Esophagus muscularis mucosa (tissue), 4 donors: ENCODE data around the gene SMPD3. TPM values are rescaled to one million over a fixed set of nuclear protein-coding genes. Genes with fewer than 3 reads are reported as not detected.

Experiments used
- DNase-seq: peaks from one replicate; pipeline ENCODE4 v3.0.0-alpha.2; 2017; ENCODE audit errors: extremely low spot score
- H3K27ac ChIP-seq, 4 donors: fragments of 200-600 bp; sonication (generic); replicated peaks in 1 of 4; 1 replicate in 3 of 4; 2 replicates in 1 of 4; pipeline ENCODE4 v1.5.1; 2016 to 2019; ENCODE audit warnings: mild to moderate bottlenecking in 1 of 4
- H3K27me3 ChIP-seq, 4 donors: fragments of 200-600 bp; sonication (generic); one replicate each; pipeline versions ENCODE4 v1.5.1 to v1.6.0; 2016 to 2019
- H3K36me3 ChIP-seq, 4 donors: fragments of 200-600 bp; sonication (generic); one replicate each; pipeline ENCODE4 v1.5.1; 2016 to 2019
- H3K4me1 ChIP-seq, 4 donors: fragments of 200-600 bp; sonication (generic); one replicate each; pipeline ENCODE4 v1.5.1; 2016 to 2019
- H3K4me3 ChIP-seq, 4 donors: fragments of 200-600 bp; sonication (generic); 1 replicate in 2 of 4; 2 replicates in 2 of 4; pipeline ENCODE4 v1.5.1; 2016 to 2019; ENCODE audit warnings: mild to moderate bottlenecking in 4 of 4, moderate library complexity in 1 of 4
- H3K9me3 ChIP-seq, 4 donors: fragments of 200-600 bp; sonication (generic); 1 replicate in 3 of 4; 2 replicates in 1 of 4; pipeline ENCODE4 v1.5.1; 2016 to 2019
- CTCF ChIP-seq, 3 experiments: fragments of 200-600 bp in 2 of 3; fragments of 450-650 bp in 1 of 3; sonication (generic) in 2 of 3; IDR thresholded peaks; one replicate each; pipeline ENCODE4 v1.5.1; 2017 to 2019; ENCODE audit warnings: antibody characterized with exemption in 3 of 3, mild to moderate bottlenecking in 2 of 3, moderate library complexity in 1 of 3
- EP300 ChIP-seq: sonication (generic); formaldehyde crosslinking; IDR thresholded peaks from one replicate; pipeline ENCODE4 v1.6.1; 2017; ENCODE audit warnings: antibody characterized with exemption
- POLR2A ChIP-seq: fragments of 450-650 bp; IDR thresholded peaks from one replicate; pipeline ENCODE4 v1.6.1; 2017; ENCODE audit warnings: antibody characterized with exemption, moderate library complexity, mild to moderate bottlenecking, low read depth
- POLR2AphosphoS5 ChIP-seq, 2 donors: sonication (generic); formaldehyde crosslinking; IDR thresholded peaks; one replicate each; pipeline ENCODE4 v1.6.1; 2017; ENCODE audit warnings: antibody characterized with exemption in 2 of 2
- WGBS: methylation state at CpG from one replicate; pipeline ENCODE4 v1.1.5; 2018; 5-methylcytosine and 5-hydroxymethylcytosine counted together
- intact Hi-C: fragments of 100-400 bp; cut with DNase I; formaldehyde crosslinking; loops from one replicate; pipeline ENCODE4 v1.15.1; 2023
- total RNA-seq, 4 donors: library from RNA; depleted of rRNA; stranded (reverse); fragments of >200 nt; gene quantifications; one replicate each; pipeline versions ENCODE4 v1.1.0 to v1.2.1, GENCODE V29; 2016

SMPD3 gene
- total RNA-seq, 4 donors from 2014 or later = 0.32 to 0.92 (median 0.54) TPM

- TF ChIP-seq CTCF (IDR thresholded peaks at IDR 0.05) (no peak), POLR2A (no peak), POLR2AphosphoS5 (IDR thresholded peaks at IDR 0.05) (no peak), EP300 (no peak)
- no peak overlapping the region for H3K4me3 ChIP-seq
- DNase-seq = no peak
Observed at GRCh38 chr16:68345958-68346635, 102.2 kb downstream of the SMPD3 start.

GRCh38 chr16:68345351-68345810 is 102.9 kb downstream of the SMPD3 start:
- no peak for DNase-seq
- H3K27me3 ChIP-seq = no peaks in the 10 kb centered on the region
- H3K4me3 ChIP-seq = no peak overlapping the region
- peaks cover 55 to 95% (median 87%) of the 10 kb centered on the region in 4 donors for H3K36me3 ChIP-seq
- H3K27ac ChIP-seq = no peak overlapping the region
- H3K9me3 ChIP-seq = no peaks in the 10 kb centered on the region
- 77% methylated on average over 10 of the region's 11 CpGs for WGBS
- no peaks in the 10 kb centered on the region for H3K4me1 ChIP-seq
- TF ChIP-seq EP300 (no peak), POLR2AphosphoS5 (IDR thresholded peaks at IDR 0.05) (no peak), POLR2A (no peak)
- intact Hi-C loops = no loop called here

More at GRCh38 chr16:68345958-68346635, 102.2 kb downstream of the SMPD3 start:
- H3K27me3 ChIP-seq = no peaks in the 10 kb centered on the region
- 94% methylated on average over 14 of the region's 16 CpGs for WGBS
- intact Hi-C loops = no loop called here
- H3K27ac ChIP-seq = no peak overlapping the region
- peaks cover 50 to 95% (median 88%) of the 10 kb centered on the region in 4 donors for H3K36me3 ChIP-seq
- no peaks in the 10 kb centered on the region for H3K4me1 ChIP-seq
- no peaks in the 10 kb centered on the region for H3K9me3 ChIP-seq

GRCh38 chr16:68344252-68344651 is 104.1 kb downstream of the SMPD3 start:
- Histone ChIP-seq H3K27me3 (no peaks in the 10 kb centered on the region), H3K4me3 (no peak overlapping the region), H3K9me3 (no peaks in the 10 kb centered on the region), H3K4me1 (no peaks in the 10 kb centered on the region), H3K27ac (no peak overlapping the region), H3K36me3 (peaks cover 60 to 95% (median 87%) of the 10 kb centered on the region in 4 donors)
- intact Hi-C loops = no loop called here
- 85% methylated on average over 11 of the region's 11 CpGs for WGBS
- TF ChIP-seq EP300 = no peak
- no peak for TF ChIP-seq POLR2A
- no peak for TF ChIP-seq POLR2AphosphoS5 (IDR thresholded peaks at IDR 0.05)
- TF ChIP-seq CTCF (IDR thresholded peaks at IDR 0.05) = no peak
- no peak for DNase-seq

GRCh38 chr16:68343137-68343536 is 105.2 kb downstream of the SMPD3 start:
- no peak for DNase-seq
- H3K27ac ChIP-seq = no peak overlapping the region
- TF ChIP-seq CTCF (IDR thresholded peaks at IDR 0.05) (no peak), POLR2A (no peak), EP300 (no peak), POLR2AphosphoS5 (IDR thresholded peaks at IDR 0.05) (no peak)
- H3K36me3 ChIP-seq = peaks cover 64 to 95% (median 87%) of the 10 kb centered on the region in 4 donors
- no peak overlapping the region for H3K4me3 ChIP-seq
- intact Hi-C loops = no loop called here
- H3K4me1 ChIP-seq = no peaks in the 10 kb centered on the region
- H3K9me3 ChIP-seq = no peaks in the 10 kb centered on the region
- WGBS = 98% methylated on average over 7 of the region's 7 CpGs
- H3K27me3 ChIP-seq = no peaks in the 10 kb centered on the region

GRCh38 chr16:68342620-68343019 is 105.7 kb downstream of the SMPD3 start:
- 86% methylated on average over 7 of the region's 7 CpGs for WGBS

More at GRCh38 chr16:68342620-68343019, 105.7 kb downstream of the SMPD3 start:
- TF ChIP-seq POLR2AphosphoS5 (IDR thresholded peaks at IDR 0.05) (no peak), POLR2A (no peak), CTCF (IDR thresholded peaks at IDR 0.05) (no peak), EP300 (no peak)
- intact Hi-C loops = no loop called here
- Histone ChIP-seq H3K27me3 (no peaks in the 10 kb centered on the region), H3K9me3 (no peaks in the 10 kb centered on the region), H3K4me3 (no peak overlapping the region), H3K4me1 (no peaks in the 10 kb centered on the region), H3K27ac (no peak overlapping the region), H3K36me3 (peaks cover 63 to 95% (median 87%) of the 10 kb centered on the region in 4 donors)
- no peak for DNase-seq
